OCI-LY3 (cell line): ENCODE results near the gene MAP4K3.

Source experiments
- EZH2phosphoT487 ChIP-seq: fragments of 200-600 bp; shearing (Covaris generic); IDR thresholded peaks from 2 replicates; pipeline ENCODE4 v1.6.1; 2018; ENCODE audit warnings: antibody characterized with exemption, mixed run types, low read depth
- TF ChIP-seq, protein P1 (sequence below): fragments of 200-600, 300-600 bp; sonication (generic); IDR thresholded peaks from 2 replicates; pipeline ENCODE4 v1.5.1; 2014; ENCODE audit warnings: antibody characterized with exemption, low read length, low read depth

DNA sequence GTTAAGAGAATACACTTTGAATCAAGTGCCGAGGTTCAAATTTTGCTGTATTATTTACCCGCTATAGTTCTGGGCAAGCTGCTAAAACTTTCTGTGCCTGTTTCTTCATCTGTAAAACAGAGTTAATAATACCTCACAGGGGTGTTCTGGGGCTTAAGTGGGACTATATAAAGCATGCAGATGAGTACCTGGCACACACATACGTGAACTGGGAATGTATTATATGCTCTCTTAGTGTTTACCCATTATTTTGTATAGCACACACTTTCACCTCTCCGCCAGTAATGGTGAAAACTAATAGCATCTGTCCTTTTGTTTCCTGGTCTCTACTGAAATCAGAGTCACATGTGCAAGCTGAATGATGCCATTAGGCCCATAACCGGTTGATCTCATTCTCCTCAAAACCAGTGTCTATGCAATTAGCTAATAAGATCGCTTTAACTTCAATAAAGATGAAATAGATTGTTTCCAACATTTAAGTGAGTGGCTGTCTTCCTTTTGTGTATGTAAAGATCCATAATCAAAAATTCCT, 189.5 kb downstream of the MAP4K3 start:
- TF ChIP-seq, protein P1, sequence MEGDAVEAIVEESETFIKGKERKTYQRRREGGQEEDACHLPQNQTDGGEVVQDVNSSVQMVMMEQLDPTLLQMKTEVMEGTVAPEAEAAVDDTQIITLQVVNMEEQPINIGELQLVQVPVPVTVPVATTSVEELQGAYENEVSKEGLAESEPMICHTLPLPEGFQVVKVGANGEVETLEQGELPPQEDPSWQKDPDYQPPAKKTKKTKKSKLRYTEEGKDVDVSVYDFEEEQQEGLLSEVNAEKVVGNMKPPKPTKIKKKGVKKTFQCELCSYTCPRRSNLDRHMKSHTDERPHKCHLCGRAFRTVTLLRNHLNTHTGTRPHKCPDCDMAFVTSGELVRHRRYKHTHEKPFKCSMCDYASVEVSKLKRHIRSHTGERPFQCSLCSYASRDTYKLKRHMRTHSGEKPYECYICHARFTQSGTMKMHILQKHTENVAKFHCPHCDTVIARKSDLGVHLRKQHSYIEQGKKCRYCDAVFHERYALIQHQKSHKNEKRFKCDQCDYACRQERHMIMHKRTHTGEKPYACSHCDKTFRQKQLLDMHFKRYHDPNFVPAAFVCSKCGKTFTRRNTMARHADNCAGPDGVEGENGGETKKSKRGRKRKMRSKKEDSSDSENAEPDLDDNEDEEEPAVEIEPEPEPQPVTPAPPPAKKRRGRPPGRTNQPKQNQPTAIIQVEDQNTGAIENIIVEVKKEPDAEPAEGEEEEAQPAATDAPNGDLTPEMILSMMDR = no peak
- no peak for TF ChIP-seq EZH2phosphoT487
